GM23338 (cell line): Measurements from ENCODE around the gene SART1.

Source experiments
- CREB1 ChIP-seq: fragments of 250-450 bp; sonication (Bioruptor Pico); IDR thresholded peaks from 2 replicates; pipeline ENCODE4 v1.5.0; 2020; ENCODE audit warnings: low read depth, mild to moderate bottlenecking, moderate library complexity
- CTCF ChIP-seq, 2 experiments: fragments of 200-600 bp in 1 of 2; sonication (generic) in 1 of 2; conservative IDR thresholded peaks; 2 replicates each; pipeline versions ENCODE4 v1.5.1 to v1.6.1; 2016 to 2017; ENCODE audit warnings: antibody characterized with exemption in 2 of 2, low read depth in 2 of 2, mild to moderate bottlenecking in 2 of 2, moderate library complexity in 1 of 2
- EZH2 ChIP-seq: fragments of 200-600 bp; sonication (generic); IDR thresholded peaks from one replicate; pipeline ENCODE4 v1.8.0; 2017; ENCODE audit warnings: antibody characterized with exemption, mild to moderate bottlenecking, low read depth; ENCODE audit not compliant: unreplicated experiment
- JUNB ChIP-seq: IDR thresholded peaks from one replicate; pipeline ENCODE4 v1.6.1; 2016; ENCODE audit warnings: antibody characterized with exemption; ENCODE audit not compliant: unreplicated experiment
- TF ChIP-seq, protein P1 (sequence below): IDR thresholded peaks from one replicate; pipeline ENCODE4 v1.6.1; 2018; ENCODE audit warnings: antibody characterized with exemption; ENCODE audit not compliant: unreplicated experiment

DNA sequence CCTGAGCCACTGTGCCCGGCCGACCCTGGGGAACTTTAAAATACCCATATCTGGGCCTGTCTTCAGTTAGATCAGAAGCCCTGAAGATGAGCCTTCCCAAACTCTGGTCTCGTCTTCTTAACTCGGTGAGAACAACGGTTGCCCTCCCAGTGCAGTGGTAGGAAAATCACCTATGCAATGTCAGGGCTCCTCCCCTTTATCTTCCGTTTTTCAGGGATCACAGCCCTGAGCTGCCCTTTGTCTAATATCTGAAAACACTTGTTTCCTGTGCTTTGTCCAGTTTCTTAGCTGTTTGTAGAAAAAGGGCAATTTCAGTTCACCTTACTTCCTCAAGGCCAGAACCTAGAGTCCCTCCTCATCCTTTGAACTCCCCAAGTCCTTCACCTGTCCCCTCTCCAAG, 32.9 kb upstream of the SART1 start:
- no peak for TF ChIP-seq CTCF (conservative IDR thresholded peaks at IDR 0.05; ENCODE audit: low read depth in 2 of 2)
- TF ChIP-seq EZH2: no peak
- TF ChIP-seq, protein P1, sequence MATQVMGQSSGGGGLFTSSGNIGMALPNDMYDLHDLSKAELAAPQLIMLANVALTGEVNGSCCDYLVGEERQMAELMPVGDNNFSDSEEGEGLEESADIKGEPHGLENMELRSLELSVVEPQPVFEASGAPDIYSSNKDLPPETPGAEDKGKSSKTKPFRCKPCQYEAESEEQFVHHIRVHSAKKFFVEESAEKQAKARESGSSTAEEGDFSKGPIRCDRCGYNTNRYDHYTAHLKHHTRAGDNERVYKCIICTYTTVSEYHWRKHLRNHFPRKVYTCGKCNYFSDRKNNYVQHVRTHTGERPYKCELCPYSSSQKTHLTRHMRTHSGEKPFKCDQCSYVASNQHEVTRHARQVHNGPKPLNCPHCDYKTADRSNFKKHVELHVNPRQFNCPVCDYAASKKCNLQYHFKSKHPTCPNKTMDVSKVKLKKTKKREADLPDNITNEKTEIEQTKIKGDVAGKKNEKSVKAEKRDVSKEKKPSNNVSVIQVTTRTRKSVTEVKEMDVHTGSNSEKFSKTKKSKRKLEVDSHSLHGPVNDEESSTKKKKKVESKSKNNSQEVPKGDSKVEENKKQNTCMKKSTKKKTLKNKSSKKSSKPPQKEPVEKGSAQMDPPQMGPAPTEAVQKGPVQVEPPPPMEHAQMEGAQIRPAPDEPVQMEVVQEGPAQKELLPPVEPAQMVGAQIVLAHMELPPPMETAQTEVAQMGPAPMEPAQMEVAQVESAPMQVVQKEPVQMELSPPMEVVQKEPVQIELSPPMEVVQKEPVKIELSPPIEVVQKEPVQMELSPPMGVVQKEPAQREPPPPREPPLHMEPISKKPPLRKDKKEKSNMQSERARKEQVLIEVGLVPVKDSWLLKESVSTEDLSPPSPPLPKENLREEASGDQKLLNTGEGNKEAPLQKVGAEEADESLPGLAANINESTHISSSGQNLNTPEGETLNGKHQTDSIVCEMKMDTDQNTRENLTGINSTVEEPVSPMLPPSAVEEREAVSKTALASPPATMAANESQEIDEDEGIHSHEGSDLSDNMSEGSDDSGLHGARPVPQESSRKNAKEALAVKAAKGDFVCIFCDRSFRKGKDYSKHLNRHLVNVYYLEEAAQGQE: no peak
- no peak for TF ChIP-seq JUNB
- no peak for TF ChIP-seq CREB1
